Kidney (tissue), 14 donors: ENCODE data around the gene CCSER2. TPM values are rescaled to one million over a fixed set of nuclear protein-coding genes. Genes with fewer than 3 reads are reported as not detected.

Experiments
- DNase-seq, 5 donors: peaks; one replicate each; pipeline ENCODE4 v3.0.0-alpha.2; 2013 to 2020
- FAIRE-seq: peaks from 2 replicates; lab custom pipeline; 2012; peaks lifted over from hg19 to GRCh38; lab: Jason Lieb, UNC
- H3K27ac ChIP-seq, 2 donors: one replicate each; pipeline ENCODE4 v1.7.0; 2013; ENCODE audit warnings: low read depth in 2 of 2, low read length in 2 of 2, inconsistent platforms in 1 of 2
- H3K27me3 ChIP-seq: one replicate; pipeline ENCODE4 v1.7.1; 2013; ENCODE audit warnings: low read length, inconsistent platforms; ENCODE audit not compliant: control insufficient read depth, insufficient read depth
- H3K36me3 ChIP-seq, 3 donors: one replicate each; pipeline versions ENCODE4 v1.7.0 to v1.7.1; 2013; ENCODE audit warnings: low read length in 3 of 3, control low read depth in 1 of 3, inconsistent platforms in 1 of 3; ENCODE audit not compliant: insufficient read depth in 3 of 3, control insufficient read depth in 2 of 3
- H3K4me1 ChIP-seq, 3 donors: one replicate each; pipeline versions ENCODE4 v1.7.0 to v1.7.1; 2013; ENCODE audit warnings: low read length in 3 of 3, inconsistent platforms in 1 of 3, low read depth in 1 of 3; ENCODE audit not compliant: control insufficient read depth in 2 of 3, insufficient read depth in 2 of 3
- H3K4me3 ChIP-seq, 3 donors: one replicate each; pipeline versions ENCODE4 v1.7.0 to v1.8.1; 2013; ENCODE audit warnings: low read length in 3 of 3, control low read depth in 1 of 3, inconsistent platforms in 1 of 3
- H3K9ac ChIP-seq, 3 donors: one replicate each; pipeline versions ENCODE4 v1.7.0 to v1.7.1; 2013; ENCODE audit warnings: low read length in 3 of 3, control low read depth in 1 of 3, inconsistent platforms in 1 of 3
- H3K9me3 ChIP-seq, 3 donors: one replicate each; pipeline versions ENCODE4 v1.7.0 to v1.7.1; 2013; ENCODE audit warnings: low read length in 3 of 3, control low read depth in 1 of 3, inconsistent platforms in 1 of 3; ENCODE audit not compliant: control insufficient read depth in 2 of 3, insufficient read depth in 1 of 3
- CTCF ChIP-seq: IDR thresholded peaks from 3 replicates; pipeline ENCODE4 v1.5.1; 2012; ENCODE audit warnings: mild to moderate bottlenecking, moderate library complexity, borderline replicate concordance; ENCODE audit not compliant: insufficient read depth; ENCODE audit errors: extremely low read depth
- intact Hi-C: fragments of 100-400 bp; cut with DNase I; formaldehyde crosslinking; loops from one replicate; pipeline ENCODE4 v1.11.1; 2022
- polyA plus RNA-seq: library from polyadenylated mRNA; stranded (reverse); fragments of 350-450 nt; fragmentation: Illumina TruSeq; extraction: RNeasy Lipid Tissue Mini Kit (QIAGEN cat#74804); gene quantifications from one replicate; pipeline ENCODE4 v1.2.3, GENCODE V29; 2014; ENCODE audit warnings: low read depth, low replicate concordance; ENCODE audit not compliant: insufficient read depth
- total RNA-seq: library from RNA; stranded (reverse); fragmentation: NEBNext Ultra II Directional; extraction: Animal tissue kit (Norgen Biotek cat#: 25700); gene quantifications from one replicate; pipeline ENCODE4 v1.2.1, GENCODE V29; 2021
- donor health status: control.
- donor health status: control.
- donor health status: control.
- donor health status: control.
- donor health status: control.
- donor health status: DM: yes; HTN: yes; CAD: no.
- donor health status: Normal renal cell carcinoma (clear cell type).

CCSER2 gene
- total and polyA plus RNA-seq, 2 donors from 2014 or later, result 12.6 to 46.4 TPM

- FAIRE-seq (no peak), DNase-seq (no peak)
- H3K36me3 ChIP-seq, result no peaks in the 10 kb centered on the region
- H3K4me3 ChIP-seq, result no peak overlapping the region
- no peaks in the 10 kb centered on the region for H3K9me3 ChIP-seq
- no peaks in the 10 kb centered on the region for H3K27me3 ChIP-seq
- TF ChIP-seq CTCF, result no peak
- no peak overlapping the region for H3K27ac ChIP-seq
- H3K4me1 ChIP-seq, result no peaks in the 10 kb centered on the region
- intact Hi-C loops, result no loop called here
- H3K9ac ChIP-seq, result no peak overlapping the region
Observed at GRCh38 chr10:84348447-84348846, 20.1 kb downstream of the CCSER2 start.

GRCh38 chr10:84348860-84349259 is 20.5 kb downstream of the CCSER2 start:
- Histone ChIP-seq H3K36me3 (no peaks in the 10 kb centered on the region), H3K27me3 (no peaks in the 10 kb centered on the region), H3K27ac (no peak overlapping the region), H3K9me3 (no peaks in the 10 kb centered on the region), H3K4me1 (no peaks in the 10 kb centered on the region), H3K4me3 (no peak overlapping the region), H3K9ac (peak overlapping the region in 1 of 3 donors; percentile 12)
- no peak for TF ChIP-seq CTCF
- intact Hi-C loops, result no loop called here
- no peak for FAIRE-seq
- DNase-seq, result no peak

- DNase-seq, result peak in 4 of 5 donors; percentile 19 to 64 (median 36)
Observed at GRCh38 chr10:84352251-84352842, 24.0 kb downstream of the CCSER2 start.

More at GRCh38 chr10:84352251-84352842, 24.0 kb downstream of the CCSER2 start:
- Histone ChIP-seq H3K9me3 (no peaks in the 10 kb centered on the region), H3K27ac (no peak overlapping the region), H3K27me3 (no peaks in the 10 kb centered on the region), H3K4me3 (no peak overlapping the region), H3K4me1 (peaks cover 0 to 5% (median 0%) of the 10 kb centered on the region in 3 donors), H3K9ac (no peak overlapping the region), H3K36me3 (no peaks in the 10 kb centered on the region)
- intact Hi-C loops, result no loop called here
- peak; percentile 70 for TF ChIP-seq CTCF
- no peak for FAIRE-seq
